GM18517 (cell line): ENCODE data around the gene OTUD4.
"Not testable (repeated sequence)": the region's sequence is repeated elsewhere in the genome, so short reads cannot be mapped to it uniquely, and the experiment has no call there.

Experiments
- ATAC-seq: cut with Tn5 transposase; IDR thresholded peaks from one replicate; pipeline ENCODE4 v1.9.1; 2021; ENCODE audit warnings: mild to moderate bottlenecking, moderate library complexity; ENCODE audit not compliant: unreplicated experiment

The OTUD4 gene

DNA sequence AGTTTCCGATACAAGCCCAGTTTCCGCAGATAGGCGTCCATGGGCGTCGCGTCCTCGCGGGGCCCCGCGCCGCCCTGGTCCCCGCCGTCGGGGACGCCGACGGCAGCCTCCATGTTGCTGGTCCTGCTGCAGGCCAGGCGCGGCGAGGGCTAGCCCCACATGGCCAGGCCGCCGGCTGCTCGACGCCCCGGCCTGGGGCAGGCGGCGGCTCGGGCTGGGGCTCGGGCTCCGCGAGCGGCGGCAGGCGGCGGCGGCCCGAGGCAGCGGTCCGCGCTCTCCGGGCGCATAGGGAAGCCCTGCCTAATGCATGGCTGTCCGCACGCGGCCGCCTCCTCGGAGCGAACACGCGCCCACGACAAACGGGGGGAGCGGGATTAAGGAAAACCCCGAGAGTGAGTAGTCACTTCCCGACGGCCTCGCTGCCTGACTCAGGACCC, 510 bp downstream of the OTUD4 start:
- ATAC-seq: peak; percentile 19

DNA sequence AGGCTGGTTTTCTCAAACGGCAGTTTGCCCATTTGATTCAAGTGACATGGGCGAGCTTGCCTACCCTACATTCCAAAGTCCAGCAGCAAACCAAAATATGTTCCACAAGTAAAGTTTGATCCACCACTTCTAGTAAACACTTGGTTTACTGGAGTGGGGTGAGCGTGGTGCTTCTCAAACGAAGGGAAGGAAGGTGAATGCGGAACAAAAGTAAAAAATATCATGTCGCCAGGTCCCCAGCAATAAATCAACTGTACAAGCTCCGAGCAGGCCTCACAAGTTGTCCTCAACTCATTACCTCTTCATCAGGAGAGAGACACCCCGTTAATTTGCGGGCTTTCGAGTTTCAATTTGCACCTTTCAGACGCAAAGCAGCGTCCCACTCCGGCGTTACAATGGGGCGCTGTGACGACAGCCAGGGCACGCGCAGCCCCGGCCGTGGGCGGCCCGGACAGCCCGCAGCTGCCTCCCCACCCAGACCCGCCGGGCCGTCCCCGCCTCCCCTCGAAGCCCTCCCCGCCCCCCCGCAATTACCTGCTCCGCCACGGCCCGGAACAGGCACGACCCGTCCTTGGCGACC, 1.0 kb downstream of the OTUD4 start:
- ATAC-seq: peak; percentile 36

DNA sequence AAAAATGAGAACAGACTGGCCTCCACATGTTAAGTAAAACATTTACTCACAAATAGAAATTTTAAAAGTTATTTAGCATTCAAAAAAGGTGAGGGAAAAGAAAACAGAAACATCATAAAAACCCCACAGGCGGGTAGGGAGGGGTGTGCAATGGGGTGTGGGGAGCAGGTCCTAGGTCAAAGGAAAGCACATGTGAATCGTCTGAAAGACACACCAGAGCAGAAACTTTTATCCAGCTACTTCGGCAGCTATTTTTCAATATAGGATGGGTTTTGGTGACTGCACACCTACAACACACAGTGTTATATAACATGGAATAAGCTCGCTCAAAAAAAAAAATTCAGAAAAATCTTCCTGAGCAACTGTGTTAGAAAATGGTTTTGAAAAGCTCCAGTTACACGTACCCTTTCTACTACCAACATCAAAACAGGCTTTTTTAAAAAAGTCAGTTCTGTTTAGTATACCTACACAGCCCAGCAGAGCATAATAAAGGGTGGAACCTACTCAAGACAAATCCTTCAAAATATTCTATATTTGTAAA, 1.6 kb downstream of the OTUD4 start:
- no peak for ATAC-seq

GRCh38 chr4:145177906-145178538, 2.4 kb downstream of the OTUD4 start:
- ATAC-seq: no peak

DNA sequence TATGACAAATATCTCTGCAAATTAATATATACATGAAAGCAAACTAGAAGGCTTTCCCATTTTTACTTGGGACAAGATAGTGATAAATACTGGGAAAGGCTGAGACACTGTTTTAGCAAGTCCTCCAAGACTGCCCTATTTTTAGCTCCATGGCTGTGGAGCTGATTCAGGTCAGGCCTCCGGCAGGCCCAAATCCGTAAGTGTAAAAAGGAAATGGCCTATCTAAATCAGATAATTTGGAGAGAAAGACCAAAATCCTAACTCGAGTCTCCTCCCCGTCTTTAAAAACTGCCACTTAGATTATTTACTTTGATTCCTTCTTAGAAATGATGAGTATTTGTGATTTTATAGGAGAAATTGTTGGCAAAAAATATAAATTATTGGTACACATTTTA, 2.9 kb downstream of the OTUD4 start:
- no peak for ATAC-seq

GRCh38 chr4:145176641-145177432, 3.6 kb downstream of the OTUD4 start:
- ATAC-seq: no peak

DNA sequence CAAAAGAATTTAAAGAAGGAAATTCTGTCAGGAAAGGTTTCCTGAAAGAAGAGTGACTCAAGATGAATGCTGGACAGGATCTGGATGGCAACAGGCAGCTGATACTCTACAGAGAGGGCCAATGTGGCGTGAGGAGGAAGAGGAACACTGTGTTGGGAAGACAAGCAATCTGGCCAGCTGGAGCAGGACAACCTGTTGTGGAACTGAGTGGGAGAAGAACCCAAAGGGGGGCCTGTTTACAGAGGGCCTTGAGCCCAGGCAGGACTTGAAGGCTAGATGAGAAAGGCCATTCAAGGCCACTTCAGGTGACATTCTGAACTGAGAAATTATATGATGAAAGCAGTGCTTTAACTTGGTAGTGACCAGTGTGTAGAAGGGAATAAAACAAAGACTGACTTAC, 8.5 kb downstream of the OTUD4 start:
- no peak for ATAC-seq

DNA sequence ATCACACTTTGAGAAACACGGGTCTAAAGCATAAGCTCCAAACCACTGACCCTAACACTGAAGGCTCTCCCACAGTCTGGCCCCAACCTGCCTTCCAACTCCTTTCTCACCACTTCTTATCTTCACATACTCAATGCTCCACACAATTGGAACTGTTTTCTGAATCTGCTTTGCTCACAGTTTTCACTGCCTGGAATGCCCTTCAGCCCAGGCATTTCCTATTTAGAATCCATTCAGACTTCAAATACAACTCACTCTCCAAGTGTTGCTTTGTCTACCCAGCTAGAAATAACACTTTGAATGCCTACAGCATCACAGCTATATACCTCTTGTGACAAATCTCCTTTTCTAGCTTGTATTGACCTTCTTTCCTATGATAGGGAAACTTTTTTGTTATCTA, 10.2 kb downstream of the OTUD4 start:
- ATAC-seq: no peak

- no peak for ATAC-seq
These were observed 11.7 kb downstream of the OTUD4 start for GRCh38 chr4:145168581-145169187.

DNA sequence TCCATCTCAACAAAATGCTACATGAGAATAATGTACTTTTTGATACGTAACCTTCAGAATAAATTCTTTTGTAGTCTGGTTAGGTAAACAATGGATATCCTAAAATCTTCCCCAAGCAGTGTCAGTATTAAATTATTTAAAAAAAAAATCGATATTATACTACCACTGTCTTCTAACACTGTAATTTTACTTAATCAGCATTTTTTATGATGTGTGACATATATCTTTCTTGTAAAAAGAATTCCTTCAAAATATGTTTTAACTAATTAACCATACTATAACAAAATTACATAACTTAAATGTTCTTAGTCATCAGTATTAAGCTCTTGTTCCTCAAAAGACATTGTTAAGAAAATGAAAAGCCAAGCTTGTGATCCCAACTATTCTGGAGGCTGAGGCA, 12.5 kb downstream of the OTUD4 start:
- no peak for ATAC-seq

DNA sequence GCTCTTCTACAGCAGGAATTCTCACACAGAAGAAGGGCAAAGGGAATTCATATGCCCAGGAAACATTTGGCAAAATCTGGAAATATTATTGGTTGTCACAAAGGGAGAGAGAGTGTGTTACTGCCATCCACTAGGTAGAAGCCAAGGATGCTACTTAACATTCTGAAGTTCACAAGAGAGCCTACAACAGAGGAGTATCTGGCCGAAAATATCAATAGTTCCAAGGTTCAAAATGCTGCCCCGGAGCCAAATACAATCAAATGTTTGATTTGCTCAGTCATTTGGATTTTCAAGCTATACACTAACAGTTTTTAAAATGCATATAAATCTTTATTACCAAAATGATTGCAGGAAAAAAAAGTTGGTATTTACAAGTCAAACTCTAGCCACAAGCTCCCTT, 18.8 kb downstream of the OTUD4 start:
- ATAC-seq: no peak

GRCh38 chr4:145156986-145157385, 23.4 kb downstream of the OTUD4 start:
- no peak for ATAC-seq

GRCh38 chr4:145155268-145155870, 25.0 kb downstream of the OTUD4 start:
- no peak for ATAC-seq

- ATAC-seq: peak; percentile 70
These were observed 25.8 kb downstream of the OTUD4 start for GRCh38 chr4:145154573-145154972.

- no peak for ATAC-seq
These were observed 26.5 kb downstream of the OTUD4 start for GRCh38 chr4:145153904-145154298.

DNA sequence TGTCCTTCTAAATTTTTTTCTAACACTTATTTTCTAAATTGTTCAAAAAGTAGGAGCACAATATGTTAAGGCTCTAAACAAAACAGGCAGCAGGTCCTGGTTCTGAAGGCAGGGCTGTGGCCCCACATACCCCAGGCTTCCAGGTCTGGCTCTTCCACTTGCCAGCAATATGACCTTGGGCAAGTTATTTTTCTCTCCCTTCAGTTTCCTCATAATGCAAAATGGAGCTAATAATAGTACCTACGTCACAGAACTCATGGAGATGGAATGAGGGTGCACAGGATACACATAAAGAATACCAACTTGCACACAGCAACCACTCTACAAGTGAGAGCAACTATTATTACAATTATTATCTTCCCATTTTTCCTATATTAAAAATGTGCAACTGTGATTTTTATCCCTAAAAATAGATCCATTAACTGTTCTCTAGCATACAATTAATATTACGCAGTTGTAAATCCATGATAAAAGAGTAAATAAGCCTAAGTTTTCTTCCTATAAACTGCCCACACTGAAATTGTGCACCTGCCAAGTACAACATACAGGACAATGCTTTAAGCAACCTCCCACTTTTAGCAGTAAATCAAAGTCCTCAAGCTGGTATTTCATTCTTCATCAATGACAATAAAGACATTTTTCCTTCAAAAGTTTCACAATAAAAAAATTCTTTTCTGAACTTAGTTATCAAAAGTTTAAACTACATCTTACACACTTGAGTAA, 27.0 kb downstream of the OTUD4 start:
- no peak for ATAC-seq

- no peak for ATAC-seq
These were observed 31.4 kb downstream of the OTUD4 start for GRCh38 chr4:145148980-145149379.

- ATAC-seq: not testable (repeated sequence)
These were observed 44.2 kb downstream of the OTUD4 start for GRCh38 chr4:145136219-145136618.

- peak; percentile 81 for ATAC-seq
These were observed 47.8 kb downstream of the OTUD4 start for GRCh38 chr4:145132511-145133098.

DNA sequence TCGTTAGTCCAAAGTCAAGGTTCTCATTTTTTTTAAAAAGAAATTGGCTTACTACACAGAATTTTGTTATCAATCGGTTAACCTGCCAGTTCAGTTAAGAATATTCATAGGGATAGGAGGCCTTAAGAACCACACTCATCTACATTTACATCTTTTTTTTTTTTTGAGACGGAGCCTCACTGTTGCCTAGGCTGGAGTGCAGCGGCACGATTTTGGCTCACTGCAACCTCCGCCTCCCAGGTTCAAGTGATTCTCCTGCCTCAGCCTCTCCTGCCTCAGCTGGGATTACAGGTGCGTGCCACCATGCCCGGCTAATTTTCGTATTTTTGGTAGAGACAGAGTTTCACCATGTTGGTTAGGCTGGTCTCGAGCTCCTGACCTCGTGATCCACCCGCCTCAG, 48.5 kb downstream of the OTUD4 start:
- no peak for ATAC-seq
